Loucy (cell line): ENCODE data around the gene COL27A1.

Source experiments
- CTCF ChIP-seq: fragments of 200-600 bp; sonication (generic); conservative IDR thresholded peaks from 2 replicates; pipeline ENCODE4 v1.5.1; 2014; ENCODE audit warnings: mild to moderate bottlenecking, antibody characterized with exemption, low read length
- EZH2phosphoT487 ChIP-seq: fragments of 200-600 bp; IDR thresholded peaks from 2 replicates; pipeline ENCODE4 v1.6.1; 2018; ENCODE audit warnings: antibody characterized with exemption, mild to moderate bottlenecking, moderate library complexity, borderline replicate concordance

- TF ChIP-seq CTCF (no peak), EZH2phosphoT487 (no peak)
Observed at GRCh38 chr9:114155995-114156656, 789 bp downstream of the COL27A1 start.
